CD4-positive, alpha-beta memory T cell (primary cell): Measurements from ENCODE around the gene ZMIZ1. TPM values are rescaled to one million over a fixed set of nuclear protein-coding genes. Genes with fewer than 3 reads are reported as not detected.

Experiments used
- CTCF ChIA-PET: fragments of 350-600 bp; sonication (Branson Sonifier 250); formaldehyde crosslinking; loops from one replicate; lab custom pipeline; 2021; ENCODE audit warnings: inconsistent platforms; ENCODE audit not compliant: partially characterized antibody; lab: Charles Lee
- POLR2A ChIA-PET: fragments of 350-600 bp; sonication (Branson Sonifier 250); formaldehyde crosslinking; loops from one replicate; lab custom pipeline; 2021; ENCODE audit not compliant: partially characterized antibody; lab: Charles Lee
- DNase-seq, 5 donors: peaks; one replicate each; pipeline versions ENCODE4 v3.0.0 to v3.0.0-alpha.2; 2020 to 2022; ENCODE audit warnings: mixed read lengths in 1 of 5
- H3K27ac ChIP-seq: one replicate; pipeline ENCODE4 v1.7.0; 2013; ENCODE audit warnings: low read depth, low read length
- H3K27me3 ChIP-seq: 2 replicates; pipeline ENCODE4 v1.7.0; 2013; ENCODE audit warnings: mild to moderate bottlenecking, low read length, moderate library complexity; ENCODE audit not compliant: insufficient read depth
- H3K36me3 ChIP-seq: 2 replicates; pipeline ENCODE4 v1.7.0; 2013; ENCODE audit warnings: mild to moderate bottlenecking, low read length, moderate library complexity; ENCODE audit not compliant: insufficient read depth
- H3K4me1 ChIP-seq: 2 replicates; pipeline ENCODE4 v1.7.0; 2013; ENCODE audit warnings: mild to moderate bottlenecking, low read length, moderate library complexity; ENCODE audit not compliant: insufficient read depth
- H3K4me3 ChIP-seq, 2 donors: one replicate each; pipeline ENCODE4 v1.7.0; 2013; ENCODE audit warnings: low read length in 2 of 2, mild to moderate bottlenecking in 1 of 2
- H3K9me3 ChIP-seq, 2 donors: one replicate each; pipeline ENCODE4 v1.7.0; 2013; ENCODE audit warnings: low read length in 2 of 2, control low read depth in 1 of 2; ENCODE audit not compliant: control insufficient read depth in 1 of 2
- H3K27ac Mint-ChIP-seq, 7 donors: one replicate each; pipeline ENCODE4 v1.8.0; 2020 to 2021; ENCODE audit warnings: mixed read lengths in 7 of 7, mild to moderate bottlenecking in 6 of 7, inconsistent platforms in 3 of 7, moderate library complexity in 3 of 7
- H3K27me3 Mint-ChIP-seq, 2 donors: one replicate each; pipeline ENCODE4 v1.8.0; 2020 to 2021; ENCODE audit warnings: mixed read lengths in 2 of 2
- H3K36me3 Mint-ChIP-seq, 2 donors: one replicate each; pipeline ENCODE4 v1.8.0; 2020 to 2021; ENCODE audit warnings: mixed read lengths in 2 of 2, inconsistent platforms in 1 of 2, mild to moderate bottlenecking in 1 of 2
- H3K4me1 Mint-ChIP-seq, 4 donors: one replicate each; pipeline ENCODE4 v1.8.0; 2020 to 2021; ENCODE audit warnings: mixed read lengths in 4 of 4, mild to moderate bottlenecking in 1 of 4
- H3K4me3 Mint-ChIP-seq, 8 donors: one replicate each; pipeline ENCODE4 v1.8.0; 2020 to 2021; ENCODE audit warnings: mixed read lengths in 8 of 8, mild to moderate bottlenecking in 7 of 8, moderate library complexity in 6 of 8, inconsistent platforms in 3 of 8
- H3K9me3 Mint-ChIP-seq, 8 donors: one replicate each; pipeline ENCODE4 v1.8.0; 2020 to 2021; ENCODE audit warnings: mixed read lengths in 8 of 8, mild to moderate bottlenecking in 5 of 8, inconsistent platforms in 3 of 8, moderate library complexity in 1 of 8
- intact Hi-C: fragments of 100-400 bp; cut with micrococcal nuclease; formaldehyde crosslinking; loops from one replicate; pipeline ENCODE4 v1.15.1; 2023
- polyA plus RNA-seq, 2 donors: library from polyadenylated mRNA; unstranded; fragments of 300-500 nt; fragmentation: Illumina TruSeq; gene quantifications; one replicate each; pipeline ENCODE4 v1.2.3, GENCODE V29; 2021
- total RNA-seq, 2 experiments: library from RNA; stranded (reverse); gene quantifications; one replicate each; pipeline ENCODE4 v1.2.3, GENCODE V29; 2021

ZMIZ1 gene
- total and polyA plus RNA-seq, 4 experiments from 2014 or later = 0.58 to 25.4 (median 14.0) TPM

GRCh38 chr10:79209340-79209739 lies 140.6 kb downstream of the ZMIZ1 start:
- Histone ChIP-seq H3K27ac (no peak overlapping the region), H3K9me3 (no peaks in the 10 kb centered on the region), H3K4me3 (no peak overlapping the region), H3K4me1 (no peaks in the 10 kb centered on the region), H3K27me3 (no peaks in the 10 kb centered on the region), H3K36me3 (peaks cover 2% of the 10 kb centered on the region)
- intact Hi-C loops = no loop called here
- Mint-ChIP-seq H3K4me1 (peaks cover 0 to 4% (median under 1%) of the 10 kb centered on the region in 4 donors), H3K27me3 (no peaks in the 10 kb centered on the region), H3K36me3 (peaks cover 31 to 39% of the 10 kb centered on the region in 2 donors), H3K27ac (no peak overlapping the region), H3K9me3 (peaks cover 0 to 3% (median 0%) of the 10 kb centered on the region in 8 donors), H3K4me3 (no peak overlapping the region)
- ChIA-PET CTCF (interaction anchor here (1.6 kb wide), 1 partner anchor 14 kb away, joined by 7 read pairs; no protein-coding TSS in a partner anchor), POLR2A (interaction anchor here (0.7 kb wide), 1 partner anchor 411 kb away, joined by 3 read pairs; no protein-coding TSS in a partner anchor)
- DNase-seq = no peak

- H3K27ac ChIP-seq = no peak overlapping the region
- ChIA-PET POLR2A (interaction anchor here (0.7 kb wide), 1 partner anchor 412 kb away, joined by 3 read pairs; no protein-coding TSS in a partner anchor), CTCF (interaction anchor here (1.6 kb wide), 1 partner anchor 14 kb away, joined by 7 read pairs; no protein-coding TSS in a partner anchor)
- Mint-ChIP-seq H3K27me3 (no peaks in the 10 kb centered on the region), H3K9me3 (peaks cover 0 to 3% (median 0%) of the 10 kb centered on the region in 8 donors), H3K27ac (no peak overlapping the region), H3K4me1 (peaks cover 0 to 4% (median under 1%) of the 10 kb centered on the region in 4 donors), H3K36me3 (peaks cover 26 to 37% of the 10 kb centered on the region in 2 donors), H3K4me3 (no peak overlapping the region)
- intact Hi-C loops = loop anchor here (10.0 kb wide), 1 partner anchor 255 kb away; no protein-coding TSS in a partner anchor
- no peak for DNase-seq
- peaks cover 2% of the 10 kb centered on the region for H3K36me3 ChIP-seq
- no peaks in the 10 kb centered on the region for H3K4me1 ChIP-seq
- H3K9me3 ChIP-seq = no peaks in the 10 kb centered on the region
- no peaks in the 10 kb centered on the region for H3K27me3 ChIP-seq
- H3K4me3 ChIP-seq = no peak overlapping the region
Measured at GRCh38 chr10:79209831-79210230, 141.1 kb downstream of the ZMIZ1 start.

- intact Hi-C loops = loop anchor here (10.0 kb wide), 1 partner anchor 254 kb away; no protein-coding TSS in a partner anchor
- CTCF ChIA-PET = interaction anchor here (1.0 kb wide), 1 partner anchor 15 kb away, joined by 4 read pairs; no protein-coding TSS in a partner anchor
- Histone ChIP-seq H3K27me3 (no peaks in the 10 kb centered on the region), H3K27ac (no peak overlapping the region), H3K36me3 (peaks cover 2% of the 10 kb centered on the region), H3K9me3 (no peaks in the 10 kb centered on the region), H3K4me3 (no peak overlapping the region), H3K4me1 (no peaks in the 10 kb centered on the region)
- H3K9me3 Mint-ChIP-seq = peaks cover 0 to 3% (median 0%) of the 10 kb centered on the region in 8 donors
- H3K27me3 Mint-ChIP-seq = no peaks in the 10 kb centered on the region
- POLR2A ChIA-PET = no interaction called here
- H3K27ac Mint-ChIP-seq = peak overlapping the region in 4 of 7 donors; percentile 43 to 68 (median 54)
- peaks cover 22 to 36% of the 10 kb centered on the region in 2 donors for H3K36me3 Mint-ChIP-seq
- H3K4me3 Mint-ChIP-seq = peak overlapping the region in 1 of 8 donors; percentile 23
- peaks cover 0 to 4% (median 0%) of the 10 kb centered on the region in 4 donors for H3K4me1 Mint-ChIP-seq
- DNase-seq = no peak
Measured at GRCh38 chr10:79210672-79211071, 141.9 kb downstream of the ZMIZ1 start.

- Mint-ChIP-seq H3K27me3 (no peaks in the 10 kb centered on the region), H3K4me1 (peaks cover 0 to 3% (median 0%) of the 10 kb centered on the region in 4 donors), H3K4me3 (no peak overlapping the region), H3K9me3 (peaks cover 0 to 3% (median 0%) of the 10 kb centered on the region in 8 donors), H3K36me3 (peaks cover 27 to 39% of the 10 kb centered on the region in 2 donors), H3K27ac (peak overlapping the region in 1 of 7 donors; percentile 42)
- H3K9me3 ChIP-seq = no peaks in the 10 kb centered on the region
- no peak for DNase-seq
- no peaks in the 10 kb centered on the region for H3K4me1 ChIP-seq
- H3K27ac ChIP-seq = no peak overlapping the region
- no peaks in the 10 kb centered on the region for H3K27me3 ChIP-seq
- intact Hi-C loops = loop anchor here (10.0 kb wide), 1 partner anchor 253 kb away; no protein-coding TSS in a partner anchor
- no peak overlapping the region for H3K4me3 ChIP-seq
- ChIA-PET POLR2A (no interaction called here), CTCF (no interaction called here)
- peaks cover 10% of the 10 kb centered on the region for H3K36me3 ChIP-seq
Measured at GRCh38 chr10:79211616-79212015, 142.8 kb downstream of the ZMIZ1 start.

GRCh38 chr10:79215531-79215930 lies 146.8 kb downstream of the ZMIZ1 start:
- H3K36me3 ChIP-seq = peaks cover 16% of the 10 kb centered on the region
- H3K27ac Mint-ChIP-seq = no peak overlapping the region
- no peak overlapping the region for H3K27ac ChIP-seq
- no peaks in the 10 kb centered on the region for H3K27me3 Mint-ChIP-seq
- no peaks in the 10 kb centered on the region for H3K4me1 ChIP-seq
- no peaks in the 10 kb centered on the region for H3K27me3 ChIP-seq
- ChIA-PET POLR2A (no interaction called here), CTCF (interaction anchor here (1.5 kb wide), 1 partner anchor 20 kb away, joined by 4 read pairs; no protein-coding TSS in a partner anchor)
- DNase-seq = no peak
- H3K9me3 ChIP-seq = no peaks in the 10 kb centered on the region
- intact Hi-C loops = loop anchor here (10.0 kb wide), 1 partner anchor 249 kb away; no protein-coding TSS in a partner anchor
- H3K4me1 Mint-ChIP-seq = peaks cover 0 to 2% (median under 1%) of the 10 kb centered on the region in 4 donors
- H3K4me3 Mint-ChIP-seq = no peak overlapping the region
- H3K9me3 Mint-ChIP-seq = no peaks in the 10 kb centered on the region
- H3K36me3 Mint-ChIP-seq = peaks cover 32 to 38% of the 10 kb centered on the region in 2 donors
- no peak overlapping the region for H3K4me3 ChIP-seq

GRCh38 chr10:79219322-79219957 lies 150.7 kb downstream of the ZMIZ1 start:
- CTCF ChIA-PET = no interaction called here
- H3K27ac Mint-ChIP-seq = no peak overlapping the region

GRCh38 chr10:79220307-79220706 lies 151.5 kb downstream of the ZMIZ1 start:
- no peaks in the 10 kb centered on the region for H3K9me3 ChIP-seq
- Mint-ChIP-seq H3K36me3 (peaks cover 29 to 38% of the 10 kb centered on the region in 2 donors), H3K27ac (peak overlapping the region in 2 of 7 donors; percentile 3 to 77), H3K27me3 (no peaks in the 10 kb centered on the region), H3K4me1 (peaks cover 0 to 5% (median 3%) of the 10 kb centered on the region in 4 donors), H3K9me3 (no peaks in the 10 kb centered on the region), H3K4me3 (no peak overlapping the region)
- ChIA-PET POLR2A (no interaction called here), CTCF (no interaction called here)
- no peaks in the 10 kb centered on the region for H3K27me3 ChIP-seq
- H3K4me3 ChIP-seq = no peak overlapping the region
- H3K27ac ChIP-seq = no peak overlapping the region
- no peaks in the 10 kb centered on the region for H3K4me1 ChIP-seq
- no peak for DNase-seq
- H3K36me3 ChIP-seq = peaks cover 13% of the 10 kb centered on the region
- intact Hi-C loops = no loop called here

More at GRCh38 chr10:79219322-79219957, 150.7 kb downstream of the ZMIZ1 start:
- H3K27me3 Mint-ChIP-seq = no peaks in the 10 kb centered on the region
- DNase-seq = no peak
- H3K4me3 Mint-ChIP-seq = no peak overlapping the region
- H3K36me3 Mint-ChIP-seq = peaks cover 29 to 37% of the 10 kb centered on the region in 2 donors
- H3K9me3 Mint-ChIP-seq = no peaks in the 10 kb centered on the region
- Histone ChIP-seq H3K36me3 (peaks cover 13% of the 10 kb centered on the region), H3K4me3 (no peak overlapping the region), H3K9me3 (no peaks in the 10 kb centered on the region), H3K27ac (no peak overlapping the region), H3K4me1 (no peaks in the 10 kb centered on the region), H3K27me3 (no peaks in the 10 kb centered on the region)
- peaks cover 0 to 5% (median 3%) of the 10 kb centered on the region in 4 donors for H3K4me1 Mint-ChIP-seq
- intact Hi-C loops = loop anchor here (10.0 kb wide), 1 partner anchor 245 kb away; no protein-coding TSS in a partner anchor
- POLR2A ChIA-PET = no interaction called here
